ENCODE measurements around the gene MIGA2.

- TF ChIP-seq POLR2A (IDR thresholded peaks at IDR 0.05) = no peak
- TF ChIP-seq, protein P1, sequence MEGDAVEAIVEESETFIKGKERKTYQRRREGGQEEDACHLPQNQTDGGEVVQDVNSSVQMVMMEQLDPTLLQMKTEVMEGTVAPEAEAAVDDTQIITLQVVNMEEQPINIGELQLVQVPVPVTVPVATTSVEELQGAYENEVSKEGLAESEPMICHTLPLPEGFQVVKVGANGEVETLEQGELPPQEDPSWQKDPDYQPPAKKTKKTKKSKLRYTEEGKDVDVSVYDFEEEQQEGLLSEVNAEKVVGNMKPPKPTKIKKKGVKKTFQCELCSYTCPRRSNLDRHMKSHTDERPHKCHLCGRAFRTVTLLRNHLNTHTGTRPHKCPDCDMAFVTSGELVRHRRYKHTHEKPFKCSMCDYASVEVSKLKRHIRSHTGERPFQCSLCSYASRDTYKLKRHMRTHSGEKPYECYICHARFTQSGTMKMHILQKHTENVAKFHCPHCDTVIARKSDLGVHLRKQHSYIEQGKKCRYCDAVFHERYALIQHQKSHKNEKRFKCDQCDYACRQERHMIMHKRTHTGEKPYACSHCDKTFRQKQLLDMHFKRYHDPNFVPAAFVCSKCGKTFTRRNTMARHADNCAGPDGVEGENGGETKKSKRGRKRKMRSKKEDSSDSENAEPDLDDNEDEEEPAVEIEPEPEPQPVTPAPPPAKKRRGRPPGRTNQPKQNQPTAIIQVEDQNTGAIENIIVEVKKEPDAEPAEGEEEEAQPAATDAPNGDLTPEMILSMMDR (IDR thresholded peaks at IDR 0.05) = no peak
- no peak for TF ChIP-seq EP300 (IDR thresholded peaks at IDR 0.05)
These were observed 64.9 kb downstream of the MIGA2 start for GRCh38 chr9:129101279-129101678.

Data from tibial nerve (tissue), 4 donors.